Heart right ventricle (tissue), 16 donors: ENCODE measurements around the gene AMN1. TPM values are rescaled to one million over a fixed set of nuclear protein-coding genes. Genes with fewer than 3 reads are reported as not detected.
"Not testable (repeated sequence)": the region's sequence is repeated elsewhere in the genome, so short reads cannot be mapped to it uniquely, and the experiment has no call there.

Source experiments
- ATAC-seq, 8 donors: fragments of 200-7000 bp; cut with Tn5 transposase; one replicate each; pipeline ENCODE4 v1.9.1; 2020; ENCODE audit warnings: mild to moderate bottlenecking in 8 of 8, moderate library complexity in 8 of 8, moderate number of reproducible peaks in 1 of 8
- DNase-seq, 2 donors: peaks; one replicate each; pipeline ENCODE4 v3.0.0-alpha.2; 2020
- H3K27ac ChIP-seq, 10 donors: fragments of 200-600 bp; sonication (generic) in 2 of 10; one replicate each; pipeline versions ENCODE4 v1.5.0 to v1.8.0; 2020 to 2022; ENCODE audit warnings: mild to moderate bottlenecking in 3 of 10
- H3K27me3 ChIP-seq, 7 donors: fragments of 200-600 bp; one replicate each; pipeline ENCODE4 v1.8.0; 2021 to 2022; ENCODE audit warnings: mild to moderate bottlenecking in 2 of 7
- H3K36me3 ChIP-seq, 9 donors: fragments of 200-600 bp; sonication (generic) in 1 of 9; one replicate each; pipeline versions ENCODE4 v1.5.0 to v1.8.0; 2020 to 2022; ENCODE audit warnings: mild to moderate bottlenecking in 2 of 9
- H3K4me1 ChIP-seq, 9 donors: fragments of 200-600 bp; sonication (generic) in 1 of 9; one replicate each; pipeline versions ENCODE4 v1.5.0 to v1.8.0; 2020 to 2022; ENCODE audit warnings: mild to moderate bottlenecking in 4 of 9
- H3K4me3 ChIP-seq, 10 donors: fragments of 200-600 bp; sonication (generic) in 2 of 10; one replicate each; pipeline versions ENCODE4 v1.5.0 to v1.8.0; 2020 to 2022; ENCODE audit warnings: mild to moderate bottlenecking in 7 of 10, moderate library complexity in 2 of 10
- H3K9me3 ChIP-seq, 11 donors: fragments of 200-600 bp in 10 of 11; sonication (generic) in 2 of 11; one replicate each; pipeline versions ENCODE4 v1.5.0 to v1.8.0; 2013 to 2022; ENCODE audit warnings: mild to moderate bottlenecking in 2 of 11, control low read depth in 1 of 11, moderate library complexity in 1 of 11
- CTCF ChIP-seq, 9 donors: fragments of 200-600 bp; sonication (generic) in 2 of 9; IDR thresholded peaks; one replicate each; pipeline versions ENCODE4 v1.5.0 to v1.8.0; 2021 to 2022; ENCODE audit warnings: antibody characterized with exemption in 9 of 9, mild to moderate bottlenecking in 5 of 9, moderate library complexity in 1 of 9
- WGBS, 2 donors: extraction: QIAGEN DNeasy Blood & Tissue Kit; methylation state at CpG; one replicate each; pipeline ENCODE4 v1.1.7; 2013; ENCODE audit warnings: inconsistent platforms in 1 of 2; 5-methylcytosine and 5-hydroxymethylcytosine counted together
- intact Hi-C, 10 donors: fragments of 100-400 bp; cut with DNase I; formaldehyde crosslinking; loops; one replicate each; pipeline versions ENCODE4 v1.11.1 to v1.14.2; 2022
- polyA plus RNA-seq, 2 donors: library from polyadenylated mRNA; stranded (reverse); fragments of 200-250 nt; gene quantifications; one replicate each; pipeline ENCODE4 v1.2.3, GENCODE V29; 2013
- total RNA-seq, 10 donors: library from RNA; stranded (reverse); fragmentation: NEBNext Ultra II Directional in 3 of 10; extraction: Animal tissue kit (Norgen Biotek cat#: 25700) in 3 of 10; gene quantifications; one replicate each; pipeline versions ENCODE4 v1.2.1 to v1.2.4, GENCODE V29; 2021 to 2023
- donor health status: Arrhythmogenic right ventricular cardiomyopathy.
- donor health status: ischemic (EF 13 %, LVEDD 7.1; RV severe dilation, severe dysfunction).
- donor health status: healthy with polysubstance abuse.
- donor health status: DM: no; HTN: yes; CAD: no.
- donor health status: DM: no; HTN: no; CAD: no.
- donor health status: ischemic (EF 25% LVEDD 6.9; RV normal size, moderate dysfunction).
- donor health status: ischemic (EF 25% LVEDD 5.7; RV mildly dilated, moderate dysfunction).
- donor health status: healthy.
- donor health status: DM: yes; HTN: yes; CAD: no.
- donor health status: Ischemic cardiomyopathy.
- donor health status: ischemic (EF 35%, LVEDD 5.7; RV mildly dilated, moderate dysfunction).
- donor health status: nonischemic (EF 11% LVEDD 7.7; RV severe dilation, severe dysfunction).
- donor health status: DM: yes; HTN: yes; CAD: no.
- donor health status: PGD.
- donor health status: ischemic (EF 29% LVEDD 5.4; RV normal size, mild dysfunction).
- donor health status: nonischemic (EF 23%, LVEDD 6.1; RV moderate dilation, normal function).

Gene AMN1
- total and polyA plus RNA-seq, 12 donors: 11.3 to 24.9 (median 14.0) TPM

- intact Hi-C loops: no loop called here
- Histone ChIP-seq H3K9me3 (peaks cover 0 to 30% (median 12%) of the 10 kb centered on the region in 11 donors), H3K36me3 (no peaks in the 10 kb centered on the region), H3K27me3 (no peaks in the 10 kb centered on the region), H3K4me1 (peaks cover 0 to 74% (median 35%) of the 10 kb centered on the region in 9 donors), H3K27ac (peak overlapping the region; percentile 77 to 97 (median 86)), H3K4me3 (no peak overlapping the region)
- ATAC-seq: no peak
- 93 to 96% methylated on average over 5 of the region's 5 CpGs for WGBS, 2 donors
- no peak for DNase-seq
- no peak for TF ChIP-seq CTCF (IDR thresholded peaks at IDR 0.05)
Measured at GRCh38 chr12:31732926-31733548, 4.2 kb upstream of the AMN1 start.

- Histone ChIP-seq H3K4me1 (peaks cover 0 to 78% (median 41%) of the 10 kb centered on the region in 9 donors), H3K9me3 (peaks cover 0 to 30% (median 12%) of the 10 kb centered on the region in 11 donors), H3K27ac (peak overlapping the region; percentile 77 to 97 (median 86))
- intact Hi-C loops, H3K27me3 ChIP-seq, DNase-seq, H3K4me3 ChIP-seq, ATAC-seq, H3K36me3 ChIP-seq: not testable (repeated sequence)
- WGBS, 2 donors: 96% methylated on average over 5 of the region's 5 CpGs
Measured at GRCh38 chr12:31731203-31731602, 2.4 kb upstream of the AMN1 start.

- intact Hi-C loops: loop anchor here in 5 of 10 donors (2.0 to 10.0 kb wide), 8 partner anchors 138 to 235 kb away; partner anchors contain the start of gene RESF1 (in 2 of the 5)
- Histone ChIP-seq H3K9me3 (peaks cover 0 to 30% (median 12%) of the 10 kb centered on the region in 11 donors), H3K4me1 (peaks cover 0 to 79% (median 41%) of the 10 kb centered on the region in 9 donors), H3K4me3 (peak overlapping the region; percentile 7 to 69 (median 63)), H3K27ac (peak overlapping the region; percentile 92 to 99 (median 96)), H3K36me3 (no peaks in the 10 kb centered on the region), H3K27me3 (no peaks in the 10 kb centered on the region)
- TF ChIP-seq CTCF (IDR thresholded peaks at IDR 0.05): no peak
- DNase-seq (no peak), ATAC-seq (no peak)
- WGBS, 2 donors: 88 to 93% methylated on average over 4 of the region's 4 CpGs
Measured at GRCh38 chr12:31729705-31730104, 884 bp upstream of the AMN1 start.

- peak in 1 of 2 donors; percentile 42 for DNase-seq
- peak overlapping the region; percentile 46 to 69 (median 63) for H3K4me3 ChIP-seq
- intact Hi-C loops: loop anchor here in 5 of 10 donors (2.0 to 10.0 kb wide), 8 partner anchors 139 to 236 kb away; partner anchors contain the start of gene RESF1 (in 2 of the 5)
- H3K4me1 ChIP-seq: peaks cover 0 to 80% (median 41%) of the 10 kb centered on the region in 9 donors
- no peaks in the 10 kb centered on the region for H3K27me3 ChIP-seq
- no peaks in the 10 kb centered on the region for H3K36me3 ChIP-seq
- WGBS, 2 donors: 1% methylated on average over 22 of the region's 22 CpGs
- peak; percentile 3 to 46 (median 33) for ATAC-seq
- H3K27ac ChIP-seq: peak overlapping the region; percentile 92 to 99 (median 96)
- H3K9me3 ChIP-seq: peaks cover 0 to 27% (median 12%) of the 10 kb centered on the region in 11 donors
- no peak for TF ChIP-seq CTCF (IDR thresholded peaks at IDR 0.05)
Measured at GRCh38 chr12:31728289-31728916, 418 bp downstream of the AMN1 start.
